A549 (cell line): ENCODE measurements around the gene OBSCN. TPM values are rescaled to one million over a fixed set of nuclear protein-coding genes. Genes with fewer than 3 reads are reported as not detected.

Experiments used
- ATAC-seq, 2 experiments: fragments of 200-7000 bp in 1 of 2; fragments of >200 bp in 1 of 2; cut with Nextera tagmentation in 1 of 2; cut with Tn5 transposase in 1 of 2; 3 replicates each; pipeline versions ENCODE4 v1.8.0 to v1.9.1; 2018 to 2020; ENCODE audit warnings: mild to moderate bottlenecking in 1 of 2, moderate library complexity in 1 of 2
- CTCF ChIA-PET: fragments of 300-600 bp; sonication (Branson Sonifier 250); formaldehyde crosslinking; extraction: SDS; loops from one replicate; lab custom pipeline; 2021; ENCODE audit warnings: antibody characterized with exemption, inconsistent platforms; lab: Yijun Ruan, JAX
- POLR2A ChIA-PET: fragments of 350-600 bp; formaldehyde crosslinking; extraction: SDS; loops from one replicate; lab custom pipeline; 2021; ENCODE audit warnings: antibody characterized with exemption, inconsistent platforms; lab: Yijun Ruan, JAX
- DNase-seq, 2 experiments: peaks; one replicate each; pipeline versions ENCODE4 v3.0.0 to v3.0.0-alpha.2; 2011 to 2016; ENCODE audit warnings: low read depth in 1 of 2, low spot score in 1 of 2
- FAIRE-seq: peaks from 2 replicates; lab custom pipeline; 2011; peaks lifted over from hg19 to GRCh38; lab: Jason Lieb, UNC
- H3K27ac ChIP-seq, 2 experiments: fragments of >200 bp; sonication (Bioruptor Twin); formaldehyde crosslinking; 3 replicates each; pipeline ENCODE4 v1.5.1; 2016 to 2017
- H3K4me1 ChIP-seq: fragments of >200 bp; sonication (Bioruptor Twin); formaldehyde crosslinking; 3 replicates; pipeline ENCODE4 v1.6.1; 2016
- H3K4me2 ChIP-seq: fragments of >200 bp; sonication (Bioruptor Twin); formaldehyde crosslinking; 3 replicates; pipeline ENCODE4 v1.6.1; 2016
- H3K4me3 ChIP-seq: fragments of >200 bp; sonication (Bioruptor Twin); formaldehyde crosslinking; 3 replicates; pipeline ENCODE4 v1.5.1; 2016
- H3K9me3 ChIP-seq: fragments of >200 bp; sonication (Bioruptor Twin); formaldehyde crosslinking; 3 replicates; pipeline ENCODE4 v1.6.1; 2016
- CBX2 ChIP-seq: fragments of 200-600 bp; sonication (generic); IDR thresholded peaks from 2 replicates; pipeline ENCODE4 v1.6.1; 2016; ENCODE audit warnings: low read depth, mild to moderate bottlenecking, borderline replicate concordance
- CHD2 ChIP-seq: fragments of 150-350 bp; IDR thresholded peaks from 2 replicates; pipeline ENCODE4 v1.6.1; 2014; ENCODE audit warnings: low read length; ENCODE audit not compliant: partially characterized antibody
- EHMT2 ChIP-seq: fragments of 200-600 bp; sonication (generic); IDR thresholded peaks from 2 replicates; pipeline ENCODE4 v1.6.1; 2016; ENCODE audit warnings: antibody characterized with exemption, low read depth, mild to moderate bottlenecking, moderate library complexity
- EP300 ChIP-seq, 2 experiments: fragments of >200 bp; sonication (Bioruptor Twin); formaldehyde crosslinking; IDR thresholded peaks; 2 replicates in 1 of 2; 3 replicates in 1 of 2; pipeline ENCODE4 v1.6.1; 2016 to 2017
- ESRRA ChIP-seq: fragments of 150-350 bp; IDR thresholded peaks from 2 replicates; pipeline ENCODE4 v1.6.1; 2014; ENCODE audit warnings: mild to moderate bottlenecking, low read length, borderline replicate concordance
- FOXS1 ChIP-seq: fragments of 250-450 bp; sonication (Bioruptor Pico); IDR thresholded peaks from 2 replicates; pipeline ENCODE4 v1.5.0; 2020; ENCODE audit warnings: mild to moderate bottlenecking, moderate library complexity
- GATA3 ChIP-seq: IDR thresholded peaks from 2 replicates; pipeline ENCODE4 v1.6.1; 2012; ENCODE audit warnings: borderline replicate concordance
- HDAC2 ChIP-seq: fragments of 200-600 bp; sonication (generic); IDR thresholded peaks from 2 replicates; pipeline ENCODE4 v1.6.1; 2016
- HOXB13 ChIP-seq: fragments of 250-450 bp; sonication (Bioruptor Pico); IDR thresholded peaks from 2 replicates; pipeline ENCODE4 v1.5.0; 2020; ENCODE audit warnings: low read depth, mild to moderate bottlenecking, moderate library complexity
- HOXB5 ChIP-seq: fragments of 250-450 bp; sonication (Bioruptor Pico); IDR thresholded peaks from 2 replicates; pipeline ENCODE4 v1.5.0; 2020; ENCODE audit warnings: mild to moderate bottlenecking, moderate library complexity
- KDM1A ChIP-seq: fragments of 200-600 bp; sonication (generic); IDR thresholded peaks from 2 replicates; pipeline ENCODE4 v1.6.1; 2016; ENCODE audit warnings: low read depth, mild to moderate bottlenecking
- MAFK ChIP-seq: fragments of 450-650 bp; IDR thresholded peaks from 2 replicates; pipeline ENCODE4 v1.6.1; 2014; ENCODE audit not compliant: partially characterized antibody
- NR3C1 ChIP-seq: fragments of >200 bp; sonication (Bioruptor Twin); formaldehyde crosslinking; IDR thresholded peaks from 3 replicates; pipeline ENCODE4 v1.6.1; 2017
- POLR2AphosphoS2 ChIP-seq: conservative IDR thresholded peaks from 2 replicates; pipeline ENCODE4 v1.6.1; 2012; ENCODE audit warnings: low read length, improper control_type of control experiment, inconsistent platforms
- RFX5 ChIP-seq: fragments of 450-650 bp; IDR thresholded peaks from 2 replicates; pipeline ENCODE4 v1.7.1; 2014; ENCODE audit warnings: antibody characterized with exemption, mild to moderate bottlenecking, moderate library complexity
- RNF2 ChIP-seq: fragments of 200-600 bp; sonication (generic); IDR thresholded peaks from 2 replicates; pipeline ENCODE4 v1.6.1; 2016; ENCODE audit warnings: low read depth, mild to moderate bottlenecking, antibody characterized with exemption, moderate library complexity, borderline replicate concordance
- SMC3 ChIP-seq: fragments of >200 bp; sonication (Bioruptor Twin); formaldehyde crosslinking; IDR thresholded peaks from 3 replicates; pipeline ENCODE4 v1.6.1; 2018; ENCODE audit warnings: inconsistent platforms
- TP53 ChIP-seq: fragments of 250-450 bp; sonication (Bioruptor Pico); IDR thresholded peaks from 2 replicates; pipeline ENCODE4 v1.5.0; 2021; ENCODE audit warnings: mild to moderate bottlenecking, moderate library complexity
- ZC3H11A ChIP-seq: fragments of 450-650 bp; IDR thresholded peaks from 2 replicates; pipeline ENCODE4 v1.6.1; 2014; ENCODE audit warnings: antibody characterized with exemption, mild to moderate bottlenecking
- ZNF302 ChIP-seq: fragments of 250-450 bp; sonication (Bioruptor Pico); IDR thresholded peaks from 2 replicates; pipeline ENCODE4 v1.9.0; 2021; ENCODE audit warnings: inconsistent platforms, mild to moderate bottlenecking, moderate library complexity
- WGBS: methylation state at CpG from one replicate; pipeline ENCODE4 v1.1.6; 2017; ENCODE audit errors: missing lambda C conversion rate; 5-methylcytosine and 5-hydroxymethylcytosine counted together
- polyA plus RNA-seq, 4 experiments: library from polyadenylated mRNA; depleted of rRNA in 3 of 4; stranded (reverse); fragments of >200 nt; fragmentation: RNase III in 1 of 4; extraction: RNeasy Plus Mini Kit Qiagen cat#74134 plus additional on column Dnase treatment in 1 of 4; gene quantifications; 2 replicates in 3 of 4; 3 replicates in 1 of 4; pipeline ENCODE4 v1.2.3, GENCODE V29; 2011 to 2017
- TF ChIP-seq, protein P1 (sequence below): fragments of >200 bp; sonication (Bioruptor Twin); formaldehyde crosslinking; IDR thresholded peaks from 3 replicates; pipeline ENCODE4 v1.6.1; 2016
- TF ChIP-seq, protein P2 (sequence below): fragments of 450-650 bp; IDR thresholded peaks from 2 replicates; pipeline ENCODE4 v1.6.1; 2014; ENCODE audit warnings: antibody characterized with exemption

The OBSCN gene
- polyA plus RNA-seq, 2 of the 4 experiments (the other 2 are of a cell fraction) = 3.1 to 6.8 TPM

DNA sequence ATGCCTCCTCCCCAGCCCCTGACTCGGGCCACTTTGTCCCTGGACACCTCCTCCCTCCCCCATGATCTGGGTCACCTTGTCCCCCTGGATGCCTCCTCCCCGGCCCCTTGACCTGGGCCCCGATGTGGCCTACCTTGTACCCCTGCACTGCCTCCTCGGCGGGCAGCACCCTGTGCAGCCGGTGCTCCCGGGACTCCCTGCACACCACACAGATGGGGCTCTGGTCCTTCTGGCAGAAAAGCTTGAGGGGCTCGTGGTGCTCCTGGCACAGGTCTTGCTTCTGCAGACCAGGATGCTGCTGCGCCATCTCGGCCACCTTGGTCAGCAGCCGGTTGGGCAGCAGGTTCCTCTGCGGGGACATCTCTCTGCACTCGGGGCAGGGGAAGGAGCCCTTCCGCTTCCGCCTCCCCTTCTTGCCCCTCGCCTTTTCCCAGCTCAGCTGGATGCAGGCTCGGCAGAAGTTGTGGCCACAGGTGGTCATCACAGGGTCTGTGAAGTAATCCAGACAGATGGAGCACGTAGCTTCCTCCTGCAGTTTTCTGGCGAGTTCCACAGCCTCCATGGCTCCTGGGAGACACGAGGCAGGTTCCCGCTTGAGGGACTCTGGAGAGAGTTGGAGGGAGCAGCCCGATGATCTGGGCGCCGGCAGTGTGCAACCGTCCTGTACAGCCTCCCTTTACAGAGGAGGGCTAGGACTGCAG is 206.8 kb downstream of the OBSCN start:
- CTCF ChIA-PET = interaction anchor here (0.6 kb wide), 2 partner anchors 44 to 1032 kb away, joined by 3 read pairs; a partner anchor contains a TSS
- TF ChIP-seq FOXS1 (CRISPR knock-in tag) = no peak
- TF ChIP-seq, all 56 proteins: peak for 0
- Histone ChIP-seq H3K9me3 (no peaks in the 10 kb centered on the region), H3K27ac (no peak overlapping the region), H3K4me1 (peaks cover 3% of the 10 kb centered on the region; the same call in 1 of the 3 replicates), H3K4me3 (no peak overlapping the region), H3K4me2 (no peak overlapping the region)
- no peak for ATAC-seq
- WGBS = 84% methylated on average over 22 of the region's 25 CpGs
- POLR2A ChIA-PET = interaction anchor here (1.1 kb wide), 1 partner anchor 8 kb away, joined by 6 read pairs; the partner anchor contains the start of gene TRIM11
- FAIRE-seq = no peak
- no peak for DNase-seq

DNA sequence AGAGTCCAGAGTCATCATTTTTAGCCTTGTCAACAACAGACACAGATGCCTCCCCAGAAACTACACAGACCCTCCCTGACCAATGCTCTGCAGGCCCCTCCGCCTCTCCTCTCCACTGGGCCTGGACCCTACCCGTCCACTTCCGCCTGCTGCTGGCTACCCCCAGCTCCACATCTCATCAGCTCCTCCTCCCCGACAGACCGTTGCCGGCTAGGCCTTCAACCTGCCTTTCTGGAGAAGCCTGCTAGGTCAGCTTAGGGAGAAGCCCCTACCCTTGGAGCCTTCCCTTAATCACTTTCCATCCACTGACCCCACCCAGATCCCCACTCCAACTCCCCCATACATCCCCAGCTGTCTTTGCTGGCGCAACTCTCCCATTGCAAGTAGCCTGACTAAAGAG is 207.4 kb downstream of the OBSCN start:
- ChIA-PET CTCF (interaction anchor here (0.6 kb wide), 2 partner anchors 43 to 1033 kb away, joined by 3 read pairs; a partner anchor contains a TSS), POLR2A (interaction anchor here (1.1 kb wide), 1 partner anchor 8 kb away, joined by 6 read pairs; the partner anchor contains the start of gene TRIM11)
- Histone ChIP-seq H3K27ac (no peak overlapping the region), H3K4me1 (no peaks in the 10 kb centered on the region), H3K4me2 (no peak overlapping the region), H3K9me3 (no peaks in the 10 kb centered on the region), H3K4me3 (no peak overlapping the region)
- WGBS = 95% methylated on average over 7 of the region's 7 CpGs
- no peak for FAIRE-seq
- TF ChIP-seq CHD2 (no peak), SMC3 (no peak), ZC3H11A (no peak)
- ATAC-seq = no peak
- DNase-seq = no peak

DNA sequence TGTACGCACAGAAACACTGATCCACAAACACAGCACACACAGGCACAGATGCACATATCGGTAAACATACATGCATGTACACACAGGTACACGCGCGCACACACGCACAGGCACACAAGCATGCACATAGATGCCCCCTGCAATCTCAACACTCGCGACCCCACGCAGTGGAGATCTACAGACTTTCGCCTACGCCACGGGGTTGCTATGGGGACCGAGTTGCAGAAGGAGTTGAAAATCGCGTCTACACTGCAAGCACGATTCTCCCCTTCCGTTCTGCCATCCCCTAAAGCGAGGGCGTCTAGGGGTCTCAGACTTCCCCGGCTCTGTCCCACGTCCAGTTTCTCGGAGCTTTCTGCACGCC is 208.0 kb downstream of the OBSCN start:
- ATAC-seq = no peak
- POLR2A ChIA-PET = interaction anchor here (1.1 kb wide), 1 partner anchor 9 kb away, joined by 6 read pairs; the partner anchor contains the start of gene TRIM11
- Histone ChIP-seq H3K4me3 (no peak overlapping the region), H3K9me3 (no peaks in the 10 kb centered on the region), H3K4me1 (no peaks in the 10 kb centered on the region), H3K27ac (no peak overlapping the region), H3K4me2 (no peak overlapping the region)
- TF ChIP-seq ZNF302 (CRISPR knock-in tag) (no peak), HOXB13 (CRISPR knock-in tag) (no peak), HDAC2 (no peak), TP53 (CRISPR knock-in tag) (no peak), EP300 (IDR thresholded peaks at IDR 0.05) (no peak), CBX2 (no peak), HOXB5 (CRISPR knock-in tag) (no peak), NR3C1 (no peak), MAFK (no peak), EHMT2 (no peak), CHD2 (no peak), KDM1A (no peak)
- TF ChIP-seq, protein P1, sequence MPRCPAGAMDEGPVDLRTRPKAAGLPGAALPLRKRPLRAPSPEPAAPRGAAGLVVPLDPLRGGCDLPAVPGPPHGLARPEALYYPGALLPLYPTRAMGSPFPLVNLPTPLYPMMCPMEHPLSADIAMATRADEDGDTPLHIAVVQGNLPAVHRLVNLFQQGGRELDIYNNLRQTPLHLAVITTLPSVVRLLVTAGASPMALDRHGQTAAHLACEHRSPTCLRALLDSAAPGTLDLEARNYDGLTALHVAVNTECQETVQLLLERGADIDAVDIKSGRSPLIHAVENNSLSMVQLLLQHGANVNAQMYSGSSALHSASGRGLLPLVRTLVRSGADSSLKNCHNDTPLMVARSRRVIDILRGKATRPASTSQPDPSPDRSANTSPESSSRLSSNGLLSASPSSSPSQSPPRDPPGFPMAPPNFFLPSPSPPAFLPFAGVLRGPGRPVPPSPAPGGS = no peak
- TF ChIP-seq, protein P2, sequence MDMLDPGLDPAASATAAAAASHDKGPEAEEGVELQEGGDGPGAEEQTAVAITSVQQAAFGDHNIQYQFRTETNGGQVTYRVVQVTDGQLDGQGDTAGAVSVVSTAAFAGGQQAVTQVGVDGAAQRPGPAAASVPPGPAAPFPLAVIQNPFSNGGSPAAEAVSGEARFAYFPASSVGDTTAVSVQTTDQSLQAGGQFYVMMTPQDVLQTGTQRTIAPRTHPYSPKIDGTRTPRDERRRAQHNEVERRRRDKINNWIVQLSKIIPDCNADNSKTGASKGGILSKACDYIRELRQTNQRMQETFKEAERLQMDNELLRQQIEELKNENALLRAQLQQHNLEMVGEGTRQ = no peak
- DNase-seq = no peak
- WGBS = 94% methylated on average over 23 of the region's 23 CpGs
- CTCF ChIA-PET = no interaction called here
- no peak for FAIRE-seq

DNA sequence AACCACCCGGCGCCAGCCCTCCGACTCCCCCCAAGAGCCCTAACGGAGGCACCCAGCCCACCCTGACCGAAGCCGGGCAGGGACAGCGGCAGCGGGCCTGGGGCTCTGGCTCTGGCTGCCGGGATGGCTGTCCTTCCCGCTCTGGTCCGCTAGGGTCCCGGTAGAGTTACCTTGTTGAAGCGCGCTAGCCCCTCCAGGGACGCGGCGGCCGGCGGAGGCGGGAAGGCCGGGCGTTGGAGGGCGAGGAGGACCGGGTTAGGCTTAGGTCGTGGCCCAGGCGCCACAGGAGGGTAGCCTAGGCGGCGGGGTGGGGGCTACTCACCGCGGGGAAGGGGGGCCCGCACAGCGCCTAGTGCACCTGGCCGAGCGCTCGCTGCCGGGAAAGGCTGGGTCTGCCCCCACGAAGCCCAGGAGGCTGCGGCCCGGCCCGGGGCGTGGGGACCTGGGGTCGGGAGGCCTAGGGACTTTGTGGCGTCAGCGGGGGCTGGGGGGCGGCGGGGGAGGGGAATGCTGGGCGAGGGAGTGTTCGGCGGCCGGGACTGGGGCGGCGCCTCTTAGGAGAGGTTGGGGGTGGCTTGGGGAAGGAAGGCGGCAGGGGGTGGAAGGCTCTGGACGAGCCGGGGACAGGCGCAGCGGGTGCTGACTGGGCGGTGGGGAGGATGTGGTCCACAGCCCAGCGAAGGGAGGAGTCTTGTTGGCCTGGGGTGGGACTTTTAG is 208.5 kb downstream of the OBSCN start, which contains the start of gene TRIM17:
TSS of gene TRIM17 (minus strand) at position 645 of the 717 bp plus-strand sequence. CDS start 1,789 bp downstream, outside the sequence.
- no peaks in the 10 kb centered on the region for H3K9me3 ChIP-seq
- no peak within 1 kb of the TSS for H3K4me3 ChIP-seq
- WGBS = 93% methylated on average over 31 of the region's 59 CpGs
- ChIA-PET CTCF (no interaction called here), POLR2A (no interaction called here)
- TF ChIP-seq POLR2AphosphoS2 = no peak
- TF ChIP-seq RNF2 = no peak
- TF ChIP-seq TP53 (CRISPR knock-in tag) = no peak
- no peak for TF ChIP-seq RFX5
- TF ChIP-seq GATA3 = no peak
- no peak for TF ChIP-seq ESRRA
- no peak for TF ChIP-seq HOXB13 (CRISPR knock-in tag)
- no peaks in the 10 kb centered on the region for H3K4me1 ChIP-seq
- ATAC-seq (no peak), DNase-seq (no peak), FAIRE-seq (no peak)
- no peak within 1 kb of the TSS for H3K4me2 ChIP-seq
- no peak within 1 kb of the TSS for H3K27ac ChIP-seq
